Measurements from ENCODE around the gene S100A9. TPM values are rescaled to one million over a fixed set of nuclear protein-coding genes. Genes with fewer than 3 reads are reported as not detected.
"Not testable (repeated sequence)": the region's sequence is repeated elsewhere in the genome, so short reads cannot be mapped to it uniquely, and the experiment has no call there.

S100A9 gene
- total and polyA plus RNA-seq, 9 donors, result 8.8 to 96.3 (median 33.2) TPM

DNA sequence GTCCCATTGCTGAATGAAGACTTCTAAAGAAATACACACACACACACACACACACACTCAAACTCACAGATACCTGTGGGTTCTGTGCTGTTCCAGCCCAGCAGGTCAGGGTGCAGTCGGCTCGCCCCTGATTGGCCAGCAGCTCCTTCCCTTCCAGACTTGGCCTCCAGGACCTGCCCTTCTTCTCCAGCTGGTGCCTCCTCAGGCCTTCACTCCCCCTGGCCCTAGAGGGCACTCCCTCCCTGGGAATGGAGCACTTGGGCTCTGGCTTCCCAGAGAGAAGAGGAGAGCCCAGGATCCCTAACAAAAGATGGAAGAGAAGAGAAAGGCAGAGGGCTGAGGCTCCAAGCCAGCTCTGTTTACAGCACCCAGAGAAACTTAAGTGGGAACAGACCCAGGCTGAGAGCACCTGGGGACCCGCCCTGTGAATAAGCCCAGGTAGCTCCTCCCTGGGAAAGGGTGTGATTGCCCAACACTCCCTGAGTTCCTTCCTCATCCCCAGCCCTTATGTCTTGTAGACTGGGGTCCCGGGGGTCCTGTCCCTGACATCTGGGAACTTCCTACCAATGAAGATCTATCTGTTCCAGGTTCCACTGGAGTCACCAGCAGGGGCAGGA is 45.0 kb upstream of the S100A9 start, which contains the start of gene PGLYRP3:
TSS of gene PGLYRP3 (minus strand) at position 383 of the 617 bp plus-strand sequence. CDS start 2,287 bp downstream, outside the sequence.
- H3K4me1 ChIP-seq (ENCODE audit: insufficient read depth), result no peaks in the 10 kb centered on the region
- 74 to 82% (median 75%) methylated on average over 4 of the region's 4 CpGs for WGBS, 3 donors
- H3K9me3 ChIP-seq, result no peaks in the 10 kb centered on the region
- no peak for DNase-seq
- H3K4me3 ChIP-seq, result no peak within 1 kb of the TSS
- H3K36me3 ChIP-seq, result no peaks in the 10 kb centered on the region
- intact Hi-C loops (cut with DNase I), result no loop called here
- TF ChIP-seq POLR2A (IDR thresholded peaks at IDR 0.05), result no peak
- TF ChIP-seq, protein P1, sequence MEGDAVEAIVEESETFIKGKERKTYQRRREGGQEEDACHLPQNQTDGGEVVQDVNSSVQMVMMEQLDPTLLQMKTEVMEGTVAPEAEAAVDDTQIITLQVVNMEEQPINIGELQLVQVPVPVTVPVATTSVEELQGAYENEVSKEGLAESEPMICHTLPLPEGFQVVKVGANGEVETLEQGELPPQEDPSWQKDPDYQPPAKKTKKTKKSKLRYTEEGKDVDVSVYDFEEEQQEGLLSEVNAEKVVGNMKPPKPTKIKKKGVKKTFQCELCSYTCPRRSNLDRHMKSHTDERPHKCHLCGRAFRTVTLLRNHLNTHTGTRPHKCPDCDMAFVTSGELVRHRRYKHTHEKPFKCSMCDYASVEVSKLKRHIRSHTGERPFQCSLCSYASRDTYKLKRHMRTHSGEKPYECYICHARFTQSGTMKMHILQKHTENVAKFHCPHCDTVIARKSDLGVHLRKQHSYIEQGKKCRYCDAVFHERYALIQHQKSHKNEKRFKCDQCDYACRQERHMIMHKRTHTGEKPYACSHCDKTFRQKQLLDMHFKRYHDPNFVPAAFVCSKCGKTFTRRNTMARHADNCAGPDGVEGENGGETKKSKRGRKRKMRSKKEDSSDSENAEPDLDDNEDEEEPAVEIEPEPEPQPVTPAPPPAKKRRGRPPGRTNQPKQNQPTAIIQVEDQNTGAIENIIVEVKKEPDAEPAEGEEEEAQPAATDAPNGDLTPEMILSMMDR (IDR thresholded peaks at IDR 0.05), result no peak
- TF ChIP-seq EP300 (IDR thresholded peaks at IDR 0.05), result no peak
- no peak within 1 kb of the TSS for H3K27ac ChIP-seq
- H3K27me3 ChIP-seq, result no peaks in the 10 kb centered on the region

DNA sequence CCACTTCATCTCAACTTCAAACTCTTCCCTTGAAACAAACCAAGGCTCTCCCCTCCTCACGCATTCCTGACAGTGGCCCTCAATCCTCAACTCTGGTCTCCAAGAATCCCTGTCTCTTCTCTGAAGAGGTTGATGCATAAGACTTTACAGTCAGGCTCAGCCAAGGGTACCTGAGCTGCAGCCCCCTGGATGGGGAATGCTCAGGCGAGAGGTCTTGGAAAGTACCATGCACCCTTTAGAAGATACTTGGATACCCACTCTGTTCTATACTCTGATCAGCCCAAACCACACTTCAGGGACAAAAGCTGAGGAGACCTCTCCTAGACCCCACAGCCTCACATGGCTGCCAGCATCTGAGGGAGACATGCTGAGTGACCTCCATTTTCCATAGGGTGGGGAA is 44.4 kb upstream of the S100A9 start:
- no peaks in the 10 kb centered on the region for H3K36me3 ChIP-seq
- H3K27me3 ChIP-seq, result no peaks in the 10 kb centered on the region
- H3K4me1 ChIP-seq (ENCODE audit: insufficient read depth), result no peaks in the 10 kb centered on the region
- WGBS, 3 donors, result 87 to 96% (median 90%) methylated on average over 2 of the region's 2 CpGs
- H3K4me3 ChIP-seq, result no peak overlapping the region
- DNase-seq, result no peak
- no peaks in the 10 kb centered on the region for H3K9me3 ChIP-seq
- no peak overlapping the region for H3K27ac ChIP-seq
- intact Hi-C loops (cut with DNase I), result no loop called here
- no peak for TF ChIP-seq EP300 (IDR thresholded peaks at IDR 0.05)

DNA sequence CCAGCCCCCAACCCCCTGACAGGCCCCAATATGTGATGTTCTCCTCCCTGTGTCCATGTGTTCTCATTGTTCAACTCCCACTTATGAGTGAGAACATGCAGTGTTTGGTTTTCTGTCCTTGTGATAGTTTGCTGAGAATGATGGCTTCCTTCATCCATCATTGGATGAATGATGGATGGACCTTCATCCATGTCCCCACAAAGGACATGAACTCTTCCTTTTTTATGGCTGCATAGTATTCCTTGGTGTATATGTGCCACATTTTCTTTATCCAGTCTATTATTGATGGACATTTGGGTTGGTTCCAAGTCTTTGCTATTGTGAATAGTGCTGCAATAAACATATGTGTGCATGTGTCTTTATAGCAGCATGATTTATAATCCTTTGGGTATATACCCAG is 43.3 kb upstream of the S100A9 start:
- H3K4me1 ChIP-seq (ENCODE audit: insufficient read depth); H3K4me3 ChIP-seq; DNase-seq; H3K36me3 ChIP-seq; H3K9me3 ChIP-seq; intact Hi-C loops (cut with DNase I); H3K27me3 ChIP-seq; H3K27ac ChIP-seq: not testable (repeated sequence)

DNA sequence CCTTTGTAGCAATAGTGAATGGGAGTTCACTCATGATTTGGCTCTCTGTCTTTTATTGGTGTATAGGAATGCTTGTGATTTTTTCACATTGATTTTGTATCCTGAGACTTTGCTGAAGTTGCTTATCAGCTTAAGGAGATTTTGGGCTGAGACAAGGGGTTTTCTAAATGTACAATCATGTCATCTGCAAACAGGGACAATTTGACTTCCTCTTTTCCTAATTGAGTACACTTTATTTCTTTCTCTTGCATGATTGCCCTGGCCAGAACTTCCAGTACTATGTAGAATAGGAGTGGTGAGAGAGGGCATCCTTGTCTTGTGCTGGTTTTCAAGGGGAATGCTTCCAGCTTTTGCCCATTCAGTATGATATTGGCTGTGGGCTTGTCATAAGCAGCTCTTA is 41.6 kb upstream of the S100A9 start:
- H3K9me3 ChIP-seq; intact Hi-C loops (cut with DNase I); H3K36me3 ChIP-seq; H3K4me1 ChIP-seq (ENCODE audit: insufficient read depth); H3K27ac ChIP-seq; H3K27me3 ChIP-seq; DNase-seq; H3K4me3 ChIP-seq: not testable (repeated sequence)

DNA sequence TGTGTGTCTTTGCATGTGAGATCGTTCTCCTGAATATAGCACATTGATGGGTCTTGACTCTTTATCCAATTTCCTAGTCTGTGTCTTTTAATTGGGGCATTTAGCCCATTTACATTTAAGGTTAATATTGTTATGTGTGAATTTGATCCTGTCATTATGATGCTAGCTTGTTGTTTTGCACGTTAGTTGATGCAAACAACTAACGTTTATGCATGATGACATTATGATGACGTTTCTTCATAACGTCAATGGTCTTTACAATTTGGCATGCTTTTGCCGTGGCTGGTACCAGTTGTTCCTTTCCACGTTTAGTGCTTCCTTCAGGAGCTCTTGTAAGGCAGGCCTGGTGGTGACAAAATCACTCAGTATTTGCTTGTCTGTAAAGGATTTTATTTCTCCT is 39.5 kb upstream of the S100A9 start:
- intact Hi-C loops (cut with DNase I); DNase-seq; H3K4me1 ChIP-seq (ENCODE audit: insufficient read depth); H3K9me3 ChIP-seq; H3K27ac ChIP-seq; H3K36me3 ChIP-seq; H3K27me3 ChIP-seq; H3K4me3 ChIP-seq: not testable (repeated sequence)
- 82 to 90% (median 85%) methylated on average over 7 of the region's 7 CpGs for whole genome bisulfite sequencing, 3 donors

DNA sequence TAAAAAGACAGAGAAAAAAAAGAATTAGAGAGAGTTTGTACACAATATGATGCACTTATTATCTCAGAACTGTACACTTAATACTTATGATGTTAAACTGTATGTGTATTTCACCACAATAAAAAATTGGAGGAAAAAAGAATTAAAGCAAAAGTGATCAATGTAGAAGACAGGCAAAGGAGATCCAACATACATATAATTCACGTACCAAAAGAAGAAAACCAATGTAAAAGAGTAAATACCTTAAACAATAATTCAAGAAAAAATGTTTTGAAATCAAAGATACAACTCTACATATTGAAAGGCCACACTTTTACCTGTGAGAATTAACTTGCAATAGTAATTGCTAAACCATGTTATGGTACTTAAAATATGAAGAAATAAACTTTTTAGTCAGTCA is 35.1 kb upstream of the S100A9 start:
- TF ChIP-seq, protein P1 (IDR thresholded peaks at IDR 0.05), result no peak
- H3K4me3 ChIP-seq, result no peak overlapping the region
- no peak overlapping the region for H3K27ac ChIP-seq
- no peaks in the 10 kb centered on the region for H3K4me1 ChIP-seq (ENCODE audit: insufficient read depth)
- no peaks in the 10 kb centered on the region for H3K9me3 ChIP-seq
- DNase-seq, result no peak
- H3K36me3 ChIP-seq, result no peaks in the 10 kb centered on the region
- intact Hi-C loops (cut with DNase I), result no loop called here
- no peaks in the 10 kb centered on the region for H3K27me3 ChIP-seq
- 0 to 29% (median 0%) methylated on average over 1 of the region's 1 CpG for WGBS, 3 donors

DNA sequence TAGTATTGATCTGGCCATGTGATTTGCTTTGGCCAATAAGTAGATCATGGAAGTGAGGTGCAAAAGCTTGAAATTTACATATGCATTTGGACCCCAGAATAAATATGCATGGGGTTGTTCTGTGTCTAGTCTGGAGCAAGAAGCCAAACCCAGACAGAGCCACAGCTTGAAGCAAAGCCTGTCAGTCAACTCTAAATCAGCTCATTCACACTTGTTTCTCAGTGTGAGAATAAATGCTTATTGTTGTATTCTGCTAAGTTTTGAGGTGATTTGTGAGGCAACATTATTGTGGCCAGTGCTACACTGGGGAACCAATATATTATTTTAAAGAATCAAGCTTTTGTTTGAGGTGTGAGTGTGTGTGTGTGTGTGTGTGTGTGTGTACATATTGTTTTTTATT is 32.7 kb upstream of the S100A9 start:
- Histone ChIP-seq H3K27me3 (no peaks in the 10 kb centered on the region), H3K9me3 (no peaks in the 10 kb centered on the region), H3K4me1 (ENCODE audit: insufficient read depth) (no peaks in the 10 kb centered on the region), H3K27ac (no peak overlapping the region), H3K36me3 (no peaks in the 10 kb centered on the region), H3K4me3 (no peak overlapping the region)
- TF ChIP-seq POLR2A (IDR thresholded peaks at IDR 0.05) (no peak), EP300 (IDR thresholded peaks at IDR 0.05) (no peak)
- TF ChIP-seq, protein P1 (IDR thresholded peaks at IDR 0.05), result no peak
- intact Hi-C loops (cut with DNase I), result no loop called here
- DNase-seq, result no peak

Measured in ovary (tissue), 9 donors.